Measurements from ENCODE around the gene SKIC2. TPM values are rescaled to one million over a fixed set of nuclear protein-coding genes. Genes with fewer than 3 reads are reported as not detected.
"Not testable (repeated sequence)": the region's sequence is repeated elsewhere in the genome, so short reads cannot be mapped to it uniquely, and the experiment has no call there.

Gene SKIC2
- 54.9 and 65.4 TPM in 2 replicates for total RNA-seq (2014; rRNA removed; shearing (Covaris generic))
- 46.9 and 47.7 TPM in 2 replicates for polyA plus RNA-seq (2016; fragmentation: Nextera tagmentation; extraction: Ambion mirVana)

GRCh38 chr6:31958741-31959739 is at the start of gene SKIC2, which contains the start of gene NELFE:
SKIC2 (plus strand) TSS chr6:31959175; CDS start chr6:31959193, 18 bp downstream.
NELFE (minus strand) TSS chr6:31958971; CDS start chr6:31958446, 525 bp downstream.
- peak within 1 kb of the TSS; percentile 95 for H3K4me2 ChIP-seq (ENCODE audit: unreplicated experiment)
- H3K79me2 ChIP-seq (ENCODE audit: insufficient read depth), result peaks cover 58% of the 10 kb centered on the region
- H3K9me2 ChIP-seq (ENCODE audit: insufficient read depth), result no peaks in the 10 kb centered on the region
- no peaks in the 10 kb centered on the region for H3K27me3 ChIP-seq (replicated peaks; ENCODE audit: insufficient read depth)
- H3K4me1 ChIP-seq (ENCODE audit: insufficient read depth), result peaks cover 16% of the 10 kb centered on the region
- no peaks in the 10 kb centered on the region for H3K9me3 ChIP-seq (ENCODE audit: low read depth)
- peak within 1 kb of the TSS; percentile 96 for H2AFZ ChIP-seq
- peaks cover 24% of the 10 kb centered on the region for H3K36me3 ChIP-seq (ENCODE audit: low read depth)
- peak; percentile 100 for DNase-seq
- H3K4me3 ChIP-seq, result peak within 1 kb of the TSS; percentile 99
- in situ Hi-C loops (cut with MboI), result no loop called here
- no peak for TF ChIP-seq EZH2 (IDR thresholded peaks at IDR 0.05; ENCODE audit: insufficient read depth, poor library complexity, severe bottlenecking)
- TF ChIP-seq EZH2phosphoT487 (IDR thresholded peaks at IDR 0.05; ENCODE audit: insufficient read depth, low read depth), result no peak
- peak within 1 kb of the TSS; percentile 97 for H3K9ac ChIP-seq
- 0 out of 2 replicates have a peak, but pooled peaks cover 8% of the 10 kb centered on the region for H3F3A ChIP-seq (ENCODE audit: insufficient read depth)
- 1 to 2% methylated on average over 54 to 58 of the region's 59 CpGs for WGBS, 2 experiments (ENCODE audit: low coverage in 1 of 2, low lambda C conversion rate in 2 of 2, missing lambda C conversion rate in 2 of 2)
- peak within 1 kb of the TSS; percentile 77 for H3K27ac ChIP-seq
- H4K20me1 ChIP-seq (ENCODE audit: insufficient read depth), result no peaks in the 10 kb centered on the region

GRCh38 chr6:31909298-31909697 is 49.7 kb upstream of the SKIC2 start:
- H3K9me2 ChIP-seq (ENCODE audit: insufficient read depth); H2AFZ ChIP-seq; H3K4me3 ChIP-seq; H3K36me3 ChIP-seq (ENCODE audit: low read depth); H3K9ac ChIP-seq; H3K4me2 ChIP-seq (ENCODE audit: unreplicated experiment); H4K20me1 ChIP-seq (ENCODE audit: insufficient read depth); DNase-seq; H3K27me3 ChIP-seq (replicated peaks; ENCODE audit: insufficient read depth); H3K9me3 ChIP-seq (ENCODE audit: low read depth); in situ Hi-C loops (cut with MboI); H3K79me2 ChIP-seq (ENCODE audit: insufficient read depth): not testable (repeated sequence)
- Histone ChIP-seq H3K27ac (peak overlapping the region; percentile 95), H3F3A (ENCODE audit: insufficient read depth) (peaks cover 16% of the 10 kb centered on the region), H3K4me1 (ENCODE audit: insufficient read depth) (peaks cover 43% of the 10 kb centered on the region)
- 76 to 85% methylated on average over 7 of the region's 7 CpGs for WGBS, 2 experiments (ENCODE audit: low coverage in 1 of 2, low lambda C conversion rate in 2 of 2, missing lambda C conversion rate in 2 of 2)

DNA sequence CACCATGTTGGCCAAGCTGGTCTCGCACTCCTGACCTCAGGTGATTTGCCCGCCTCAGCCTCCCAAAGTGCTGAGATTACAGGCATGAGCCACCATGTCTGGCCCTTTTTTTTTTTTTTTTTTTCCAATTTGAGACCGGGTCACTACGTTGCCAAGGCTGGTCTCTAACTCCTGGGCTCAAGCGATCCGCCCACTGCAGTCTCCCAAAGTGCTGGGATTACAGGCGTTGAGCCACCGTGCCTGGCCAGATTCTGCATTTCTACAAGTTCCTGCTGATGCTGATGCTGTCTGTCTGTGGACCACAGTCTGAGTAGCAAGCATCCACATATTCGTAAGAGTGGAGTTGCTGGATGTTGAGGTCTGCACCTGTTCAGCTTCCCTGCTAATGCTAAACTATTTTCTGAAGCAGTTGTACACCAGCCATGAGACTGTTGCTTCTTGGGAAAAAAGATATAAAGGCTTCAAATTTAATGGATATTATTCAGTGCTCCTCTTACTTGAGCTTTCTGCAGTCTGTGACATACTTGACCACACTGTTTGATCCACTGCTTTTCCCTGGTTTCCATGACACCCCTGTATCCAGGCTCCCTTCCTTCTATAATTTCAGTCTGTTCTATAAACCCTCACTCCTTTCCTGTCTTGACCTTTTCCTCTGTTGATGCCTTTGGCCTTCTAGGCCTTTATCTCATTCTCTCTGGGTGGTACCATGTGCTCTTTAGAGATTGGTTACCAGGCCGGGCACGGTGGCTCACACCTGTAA is 47.0 kb upstream of the SKIC2 start:
- 61 to 63% methylated on average over 10 to 11 of the region's 11 CpGs for WGBS, 2 experiments (ENCODE audit: low coverage in 1 of 2, low lambda C conversion rate in 2 of 2, missing lambda C conversion rate in 2 of 2)
- H3K27me3 ChIP-seq (replicated peaks; ENCODE audit: insufficient read depth), result no peaks in the 10 kb centered on the region
- peaks cover 16% of the 10 kb centered on the region for H3F3A ChIP-seq (ENCODE audit: insufficient read depth)
- H3K79me2 ChIP-seq (ENCODE audit: insufficient read depth), result no peaks in the 10 kb centered on the region
- H3K9ac ChIP-seq, result 0 out of 2 replicates have a peak overlapping the region, but pooled peaks have one; percentile 11
- no peaks in the 10 kb centered on the region for H3K9me2 ChIP-seq (ENCODE audit: insufficient read depth)
- peak overlapping the region; percentile 95 for H3K27ac ChIP-seq
- H2AFZ ChIP-seq, result no peak overlapping the region
- TF ChIP-seq EZH2 (IDR thresholded peaks at IDR 0.05; ENCODE audit: insufficient read depth, poor library complexity, severe bottlenecking) (no peak), EZH2phosphoT487 (IDR thresholded peaks at IDR 0.05; ENCODE audit: insufficient read depth, low read depth) (no peak)
- H3K4me2 ChIP-seq (ENCODE audit: unreplicated experiment), result no peak overlapping the region
- no peaks in the 10 kb centered on the region for H4K20me1 ChIP-seq (ENCODE audit: insufficient read depth)
- in situ Hi-C loops (cut with MboI), result no loop called here
- DNase-seq, result peak; percentile 28
- no peaks in the 10 kb centered on the region for H3K9me3 ChIP-seq (ENCODE audit: low read depth)
- H3K36me3 ChIP-seq (ENCODE audit: low read depth), result no peaks in the 10 kb centered on the region
- H3K4me3 ChIP-seq, result no peak overlapping the region
- peaks cover 40% of the 10 kb centered on the region for H3K4me1 ChIP-seq (ENCODE audit: insufficient read depth)

GRCh38 chr6:31915351-31915750 is 43.6 kb upstream of the SKIC2 start:
- no peaks in the 10 kb centered on the region for H3K79me2 ChIP-seq (ENCODE audit: insufficient read depth)
- H3K9me2 ChIP-seq (ENCODE audit: insufficient read depth), result no peaks in the 10 kb centered on the region
- H3K9me3 ChIP-seq (ENCODE audit: low read depth), result no peaks in the 10 kb centered on the region
- no peaks in the 10 kb centered on the region for H3K27me3 ChIP-seq (replicated peaks; ENCODE audit: insufficient read depth)
- in situ Hi-C loops (cut with MboI), result no loop called here
- peaks cover 13% of the 10 kb centered on the region for H3K4me1 ChIP-seq (ENCODE audit: insufficient read depth)
- DNase-seq, result no peak
- H3K9ac ChIP-seq, result no peak overlapping the region
- H3K36me3 ChIP-seq (ENCODE audit: low read depth), result no peaks in the 10 kb centered on the region
- H3K27ac ChIP-seq, result no peak overlapping the region
- TF ChIP-seq EZH2 (IDR thresholded peaks at IDR 0.05; ENCODE audit: insufficient read depth, poor library complexity, severe bottlenecking), result no peak
- H3K4me2 ChIP-seq (ENCODE audit: unreplicated experiment), result no peak overlapping the region
- H4K20me1 ChIP-seq (ENCODE audit: insufficient read depth), result no peaks in the 10 kb centered on the region
- H3K4me3 ChIP-seq, result no peak overlapping the region
- H2AFZ ChIP-seq, result no peak overlapping the region
- H3F3A ChIP-seq (ENCODE audit: insufficient read depth), result peaks cover 5% of the 10 kb centered on the region

Data from GM23248 (cell line).